Stimulated activated CD4-positive, alpha-beta T cell treated with anti-CD3 and anti-CD28 coated beads, Interleukin-15, amount 100 ng/mL, for 24 hours (primary cell): ENCODE data around the gene GRIK2.

ENCODE experiments used
- DNase-seq: peaks from one replicate; pipeline ENCODE4 v3.0.0-alpha.2; 2020

Gene GRIK2

GRCh38 chr6:101401171-101401570, 7.7 kb downstream of the GRIK2 start:
- DNase-seq = no peak

DNA sequence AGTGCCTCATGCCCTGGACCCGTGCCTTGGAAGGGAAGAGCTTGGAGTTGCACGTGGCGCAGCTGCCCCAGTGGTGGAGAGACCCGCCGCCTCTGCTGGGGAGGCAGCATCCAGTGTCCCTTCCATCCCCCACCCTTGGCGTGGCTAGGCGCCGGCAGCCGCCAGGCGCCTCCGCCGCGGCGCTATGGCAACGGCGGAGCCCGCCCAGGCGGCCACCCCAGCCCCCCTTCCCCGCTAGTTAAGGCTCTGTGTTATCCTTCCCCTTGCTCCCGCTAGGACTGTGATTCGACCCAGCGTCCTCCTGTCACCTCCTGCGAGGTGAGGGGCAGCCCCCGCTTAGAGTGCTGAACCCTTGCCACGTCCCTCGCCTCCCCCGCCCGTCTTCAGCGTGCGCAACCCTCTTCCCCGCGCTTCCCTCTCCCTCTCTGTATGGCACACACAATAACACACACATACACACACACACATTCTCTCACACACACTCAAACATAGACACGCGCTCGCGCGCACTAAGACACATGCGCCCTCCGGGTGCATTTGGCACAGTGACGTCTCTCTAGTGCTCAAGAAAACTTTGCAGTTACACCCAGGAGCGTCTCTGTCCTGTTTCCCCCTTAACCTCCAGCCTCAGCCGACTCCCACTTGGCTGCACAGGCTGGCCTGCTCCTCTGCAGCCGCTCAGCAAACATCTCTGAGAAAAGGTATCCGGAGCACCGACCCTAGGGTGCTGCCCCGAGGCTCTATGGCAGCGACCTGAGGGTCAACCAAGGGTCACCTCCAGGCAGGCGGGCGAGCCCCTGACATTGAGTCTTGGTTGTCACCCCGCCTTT, 8.5 kb downstream of the GRIK2 start:
- DNase-seq = no peak

DNA sequence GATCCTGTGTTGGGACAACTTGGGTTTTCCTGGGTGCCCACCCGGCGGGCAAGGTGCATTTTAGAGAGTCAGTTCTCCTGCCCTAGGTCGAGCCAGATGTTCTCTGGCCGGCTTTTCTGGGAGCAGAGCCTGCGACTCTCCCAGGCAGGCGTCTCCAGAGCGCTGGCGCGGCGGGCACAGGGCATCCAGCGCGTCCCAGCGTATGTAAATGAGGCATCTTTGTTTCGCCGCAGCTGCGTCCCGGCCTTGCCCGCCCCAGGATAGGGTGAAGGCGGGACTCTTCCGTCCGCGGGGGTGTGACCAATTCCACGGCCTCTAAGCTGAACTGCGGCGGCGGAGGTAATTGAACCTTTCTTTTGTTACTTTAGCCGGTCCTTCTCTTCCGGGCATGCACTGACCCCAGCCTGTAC, 9.1 kb downstream of the GRIK2 start:
- DNase-seq = no peak

DNA sequence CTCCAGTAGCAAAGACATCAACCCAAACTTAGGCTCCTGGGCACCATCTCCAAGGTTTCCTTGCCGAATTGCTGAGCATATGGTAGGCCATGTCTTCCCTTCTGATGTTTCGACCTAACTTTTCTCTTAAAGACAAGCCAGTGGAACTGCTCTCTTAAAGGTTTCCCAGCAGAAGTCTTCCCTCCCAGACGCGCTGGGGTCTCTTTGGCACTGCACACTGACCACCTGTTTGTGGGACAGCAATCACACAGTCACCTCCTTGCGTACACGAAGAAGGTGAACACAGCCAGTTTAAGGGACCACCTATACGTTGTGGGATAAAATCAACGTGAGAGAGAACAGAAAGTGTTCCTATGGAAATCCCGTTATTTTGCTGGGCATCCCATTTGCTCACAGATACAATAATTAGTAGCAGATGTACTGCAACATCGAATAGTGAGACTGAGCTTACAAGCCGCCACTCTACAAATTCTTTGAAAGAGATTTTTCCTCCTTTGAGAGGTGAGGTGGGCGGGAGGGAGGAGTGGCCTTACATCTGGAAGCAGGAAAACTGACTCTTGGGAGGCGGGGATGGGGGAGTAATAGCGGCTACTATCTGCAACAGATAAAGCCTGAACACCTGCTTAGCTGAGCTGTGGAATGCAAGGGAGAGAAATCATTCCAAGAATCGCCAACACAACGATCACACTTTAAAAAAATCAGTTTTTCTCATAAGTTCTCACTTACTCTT, 9.9 kb downstream of the GRIK2 start:
- no peak for DNase-seq

DNA sequence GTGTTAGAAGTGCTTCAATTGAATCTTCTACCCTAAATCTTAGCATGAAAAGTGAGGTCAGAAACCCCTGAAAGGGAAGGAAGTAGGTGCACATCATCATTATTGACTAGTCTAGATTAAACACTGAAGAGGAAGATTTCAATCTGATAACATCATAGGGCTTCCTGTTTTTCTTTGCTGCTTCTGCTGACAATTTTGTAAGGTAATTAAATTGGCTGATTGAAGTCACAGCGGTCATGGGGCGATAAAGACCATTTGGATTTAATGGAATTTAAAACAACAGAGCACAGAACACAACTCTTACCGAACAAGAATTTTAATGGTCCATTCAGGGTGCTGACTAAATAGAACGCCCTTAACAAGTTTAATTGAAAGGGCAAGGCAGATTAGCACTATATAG, 11.3 kb downstream of the GRIK2 start:
- no peak for DNase-seq

DNA sequence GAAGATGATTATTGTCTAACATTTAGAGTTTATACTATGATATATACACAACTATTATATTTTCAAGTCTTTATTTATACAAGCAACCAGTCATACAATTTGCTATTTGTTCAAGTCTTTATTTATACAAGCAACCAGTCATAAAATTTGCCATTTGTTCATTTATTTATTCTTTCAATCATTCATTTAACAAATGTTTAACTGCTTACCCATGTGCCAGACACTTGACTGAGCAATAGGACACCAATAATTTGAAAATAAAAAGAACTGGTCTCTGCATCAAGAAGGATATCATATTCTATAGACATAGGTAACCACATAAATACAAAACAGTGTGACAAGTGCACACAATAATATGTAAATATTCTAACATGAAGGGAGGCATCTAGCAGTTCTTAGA, 20.3 kb downstream of the GRIK2 start:
- DNase-seq = no peak

DNA sequence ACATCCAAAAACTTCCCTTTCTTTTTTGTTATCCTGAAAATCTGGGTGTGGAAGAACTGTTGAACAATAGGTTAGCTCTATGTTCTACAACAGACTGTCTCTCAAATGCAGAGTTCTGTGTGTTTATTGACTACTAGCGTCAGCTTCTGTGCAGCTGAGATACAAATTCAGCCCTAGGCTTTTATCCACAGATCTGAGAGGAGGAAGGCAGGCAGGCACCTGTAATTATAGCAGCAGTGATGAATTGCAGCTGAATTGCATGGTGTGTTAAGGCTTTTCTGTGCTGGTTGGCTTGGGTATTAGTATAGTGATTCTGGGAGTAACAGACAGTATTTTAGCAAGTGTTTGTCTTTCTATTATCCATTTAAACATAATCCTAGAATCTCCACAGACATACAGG, 24.4 kb downstream of the GRIK2 start:
- no peak for DNase-seq

GRCh38 chr6:101422251-101422650, 28.7 kb downstream of the GRIK2 start:
- no peak for DNase-seq

DNA sequence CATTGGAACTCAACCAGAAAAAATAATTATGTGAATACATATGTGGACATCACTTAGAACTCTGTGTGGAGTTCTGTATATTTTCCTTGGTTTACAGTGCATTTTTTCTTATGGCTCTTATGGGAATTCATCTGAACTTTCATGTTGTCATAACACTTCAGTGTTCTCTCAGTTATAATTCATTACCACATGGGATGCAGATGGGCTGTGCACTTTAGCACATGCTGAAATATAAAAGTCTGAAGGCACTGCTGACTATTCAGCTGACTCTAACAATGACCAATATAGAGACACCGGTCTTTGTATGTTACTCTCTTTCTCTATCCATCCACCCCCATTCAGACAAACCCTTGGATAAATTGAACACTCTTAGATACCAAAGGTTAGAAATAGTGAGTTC, 29.3 kb downstream of the GRIK2 start:
- DNase-seq = no peak

- DNase-seq = no peak
Observed at GRCh38 chr6:101429270-101429669, 35.8 kb downstream of the GRIK2 start.

- no peak for DNase-seq
Observed at GRCh38 chr6:101429845-101430244, 36.3 kb downstream of the GRIK2 start.

DNA sequence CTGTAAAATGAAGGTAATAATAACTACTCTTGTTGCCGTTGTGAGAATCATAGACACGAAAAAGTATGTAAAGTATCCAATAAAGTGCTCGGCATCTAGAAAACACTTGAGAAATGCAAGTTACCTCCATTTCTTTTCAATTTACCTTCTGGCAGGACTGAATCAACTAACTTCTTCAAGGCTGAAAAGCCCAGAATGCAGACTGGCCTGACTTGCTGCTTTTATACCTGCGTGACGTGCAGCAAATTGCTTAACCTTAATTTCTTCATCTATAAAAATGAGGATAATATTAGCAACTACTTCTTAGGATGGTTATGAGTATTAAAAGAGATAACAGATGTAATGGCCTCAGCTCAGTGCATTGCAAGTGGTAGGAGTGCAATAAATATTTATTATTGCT, 39.6 kb downstream of the GRIK2 start:
- DNase-seq = no peak

DNA sequence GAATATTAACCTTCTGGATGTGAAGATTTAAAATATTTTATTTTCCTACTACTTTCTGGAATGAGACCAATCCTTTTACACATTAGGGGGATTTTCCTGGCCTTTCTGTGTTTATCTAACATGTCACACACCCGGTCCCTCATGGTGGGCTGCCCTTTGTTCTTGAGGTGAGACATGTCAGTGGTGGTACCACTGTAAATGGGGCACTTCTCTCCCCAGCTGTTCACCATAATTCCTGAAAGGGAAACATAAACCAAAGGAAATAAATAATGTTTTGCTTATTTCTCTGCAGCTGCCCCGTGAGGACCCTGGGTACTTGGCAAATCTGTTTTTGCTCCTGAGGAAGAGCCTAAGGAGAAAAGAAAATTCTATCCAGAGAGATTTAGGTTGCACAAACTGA, 41.1 kb downstream of the GRIK2 start:
- no peak for DNase-seq

GRCh38 chr6:101435038-101435437, 41.5 kb downstream of the GRIK2 start:
- no peak for DNase-seq

DNA sequence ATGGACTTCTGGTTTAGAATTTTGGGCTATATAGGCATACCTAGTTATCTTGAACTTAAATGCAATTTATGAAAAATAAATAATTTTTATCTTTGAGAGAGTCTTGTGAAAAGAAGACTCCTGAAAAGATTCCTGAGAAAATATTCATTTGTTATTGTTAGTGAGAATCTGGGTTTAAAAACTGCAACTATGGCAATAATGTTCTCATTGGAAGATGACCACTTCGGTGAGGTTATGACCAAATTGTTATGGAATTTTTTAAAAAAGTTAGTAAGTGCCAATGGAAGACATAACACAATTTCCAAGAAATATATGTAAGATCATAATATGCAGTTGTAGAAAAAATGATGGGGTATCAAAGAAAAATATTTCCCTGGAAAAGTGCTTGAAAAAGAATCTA, 46.3 kb downstream of the GRIK2 start:
- no peak for DNase-seq

- DNase-seq = no peak
Observed at GRCh38 chr6:101443315-101443714, 49.8 kb downstream of the GRIK2 start.

GRCh38 chr6:101444717-101445116, 51.2 kb downstream of the GRIK2 start:
- no peak for DNase-seq

DNA sequence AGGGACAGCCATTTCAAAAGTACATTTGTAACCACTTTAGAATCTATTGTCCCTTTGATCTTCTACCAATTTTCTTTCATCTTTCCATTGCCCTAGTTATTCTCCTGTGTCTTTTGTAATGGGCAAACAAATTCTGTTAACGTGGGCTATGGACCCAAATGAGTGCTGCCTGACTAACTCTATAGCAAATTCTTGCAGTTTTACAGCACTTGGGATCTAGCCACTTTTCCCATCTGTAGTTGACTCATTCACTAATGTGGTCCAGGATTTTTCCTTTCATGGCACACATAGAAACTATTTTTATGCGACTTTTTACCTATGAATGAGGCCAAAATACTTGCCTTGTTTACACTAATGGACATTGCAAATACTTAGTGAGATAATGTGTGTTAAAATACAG, 52.0 kb downstream of the GRIK2 start:
- DNase-seq = no peak

GRCh38 chr6:101450901-101451300, 57.4 kb downstream of the GRIK2 start:
- no peak for DNase-seq

DNA sequence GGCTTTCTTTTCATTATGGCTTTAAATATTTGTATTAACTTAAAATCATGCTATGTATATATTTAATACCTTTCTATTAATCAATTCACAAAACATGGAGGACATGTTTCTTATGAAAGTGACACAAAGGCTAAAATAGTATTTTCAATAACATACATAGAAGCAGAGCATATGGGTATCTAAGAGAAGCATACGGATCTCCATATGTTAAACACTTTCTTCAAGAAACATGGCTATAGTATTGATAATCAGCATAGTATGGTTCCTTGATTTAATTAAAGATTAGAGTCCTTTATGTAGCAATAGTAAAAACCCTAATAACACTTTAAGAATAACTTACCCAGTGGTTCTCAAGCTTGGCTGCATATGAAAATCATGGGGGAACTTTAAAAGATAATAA, 58.5 kb downstream of the GRIK2 start:
- DNase-seq = no peak

- no peak for DNase-seq
Observed at GRCh38 chr6:101453221-101453620, 59.7 kb downstream of the GRIK2 start.

GRCh38 chr6:101454106-101454676, 60.7 kb downstream of the GRIK2 start:
- no peak for DNase-seq

DNA sequence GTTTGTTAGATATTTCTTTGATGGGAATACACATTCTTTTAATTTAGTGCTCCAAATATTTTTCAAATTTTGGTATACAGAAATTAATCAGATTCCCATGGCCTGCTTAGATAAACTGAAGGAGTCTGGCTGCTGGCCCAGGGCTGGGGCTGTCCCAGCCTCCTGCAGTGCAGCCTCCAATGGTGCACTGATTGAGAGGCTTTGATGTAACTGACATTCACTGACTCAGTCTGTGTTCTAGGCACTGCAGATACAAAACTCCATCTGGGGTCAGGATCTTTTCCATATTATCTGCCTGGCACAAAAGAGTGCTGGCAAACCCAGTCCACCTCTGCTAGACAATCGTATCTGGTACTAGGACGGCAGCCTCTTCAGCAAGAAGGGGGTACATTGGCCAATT, 64.8 kb downstream of the GRIK2 start:
- no peak for DNase-seq

DNA sequence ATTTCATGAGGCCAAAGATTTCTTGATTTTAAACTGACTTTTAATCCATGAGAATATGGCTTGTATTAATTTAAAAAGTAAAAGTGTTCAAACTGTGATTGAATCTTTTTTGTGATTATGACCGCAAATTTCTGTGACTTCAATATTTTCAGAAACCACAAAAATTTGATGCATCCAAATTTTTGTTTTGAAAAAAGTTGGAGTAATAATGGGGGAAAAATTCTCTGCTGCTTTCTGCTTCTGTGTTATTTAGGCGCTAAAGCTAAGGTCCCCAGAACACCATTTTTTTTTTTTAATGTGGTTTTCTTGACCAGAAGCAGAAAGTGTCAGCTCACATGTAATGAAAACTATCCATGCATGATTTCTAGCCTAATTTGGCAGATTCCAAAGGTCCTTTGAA, 65.3 kb downstream of the GRIK2 start:
- DNase-seq = no peak
